GM19025 (cell line): ENCODE measurements around the gene RHOA.

Experiments
- ATAC-seq: cut with Tn5 transposase; IDR thresholded peaks from one replicate; pipeline ENCODE4 v1.9.1; 2021; ENCODE audit warnings: mild to moderate bottlenecking, low read depth, moderate library complexity; ENCODE audit not compliant: unreplicated experiment

RHOA gene

DNA sequence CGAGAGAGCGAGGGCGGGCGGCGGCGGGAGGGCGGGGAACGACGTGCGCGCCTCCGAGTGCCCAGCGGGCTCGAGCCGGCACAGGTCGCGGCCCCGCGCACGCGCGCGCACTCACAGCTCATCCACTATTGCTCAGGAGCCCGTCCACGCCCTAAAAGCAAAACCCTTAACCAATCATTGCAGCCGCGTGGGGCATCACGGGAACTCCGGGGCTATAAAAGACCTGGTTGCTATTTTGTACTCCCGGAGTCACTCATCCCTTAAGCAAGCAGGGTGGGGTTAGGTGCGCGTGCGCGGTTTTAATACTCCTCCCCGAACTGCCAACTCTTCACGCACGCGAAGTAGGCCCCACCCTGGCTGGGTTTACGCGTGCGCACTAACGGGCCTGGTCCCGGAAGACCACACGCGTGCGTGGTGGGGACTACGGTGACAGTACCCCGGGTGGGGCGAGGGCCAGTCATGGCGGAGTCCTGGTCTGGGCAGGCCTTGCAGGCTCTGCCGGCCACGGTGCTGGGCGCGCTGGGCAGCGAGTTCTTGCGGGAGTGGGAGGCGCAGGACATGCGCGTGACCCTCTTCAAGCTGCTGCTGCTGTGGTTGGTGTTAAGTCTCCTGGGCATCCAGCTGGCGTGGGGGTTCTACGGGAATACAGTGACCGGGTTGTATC lies at the start of gene RHOA, which contains the start of gene TCTA:
RHOA (minus strand) TSS at position 9 of the 664 bp plus-strand sequence. CDS start 36,387 bp downstream, outside the sequence.
TCTA (plus strand) TSS at position 456 of the 664 bp plus-strand sequence; CDS start at position 460, 4 bp downstream.
- peak; percentile 61 for ATAC-seq

DNA sequence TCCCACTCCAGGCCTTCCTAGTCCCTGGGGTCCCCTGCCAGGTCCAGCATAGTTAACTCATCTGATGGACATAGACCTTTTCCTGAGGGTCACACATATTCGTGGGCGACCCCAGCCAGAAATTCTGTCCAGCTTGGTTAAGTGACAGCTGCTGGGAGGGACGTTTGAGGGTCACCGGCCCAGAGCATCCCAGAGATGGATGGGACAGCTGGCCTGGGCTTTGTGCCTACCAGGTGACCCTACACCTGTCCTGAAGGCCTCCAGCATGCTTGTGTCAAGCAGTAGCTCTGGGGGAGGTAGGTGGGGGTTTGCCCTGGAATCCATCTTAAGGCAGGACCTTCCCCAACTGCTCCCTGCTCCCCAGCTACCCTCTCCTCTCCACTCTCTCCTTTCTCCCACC lies 49.2 kb upstream of the RHOA start:
- ATAC-seq = no peak

GRCh38 chr3:49460188-49460890 lies 48.6 kb upstream of the RHOA start:
- no peak for ATAC-seq

- ATAC-seq = no peak
Observed at GRCh38 chr3:49456466-49456865, 44.7 kb upstream of the RHOA start.

DNA sequence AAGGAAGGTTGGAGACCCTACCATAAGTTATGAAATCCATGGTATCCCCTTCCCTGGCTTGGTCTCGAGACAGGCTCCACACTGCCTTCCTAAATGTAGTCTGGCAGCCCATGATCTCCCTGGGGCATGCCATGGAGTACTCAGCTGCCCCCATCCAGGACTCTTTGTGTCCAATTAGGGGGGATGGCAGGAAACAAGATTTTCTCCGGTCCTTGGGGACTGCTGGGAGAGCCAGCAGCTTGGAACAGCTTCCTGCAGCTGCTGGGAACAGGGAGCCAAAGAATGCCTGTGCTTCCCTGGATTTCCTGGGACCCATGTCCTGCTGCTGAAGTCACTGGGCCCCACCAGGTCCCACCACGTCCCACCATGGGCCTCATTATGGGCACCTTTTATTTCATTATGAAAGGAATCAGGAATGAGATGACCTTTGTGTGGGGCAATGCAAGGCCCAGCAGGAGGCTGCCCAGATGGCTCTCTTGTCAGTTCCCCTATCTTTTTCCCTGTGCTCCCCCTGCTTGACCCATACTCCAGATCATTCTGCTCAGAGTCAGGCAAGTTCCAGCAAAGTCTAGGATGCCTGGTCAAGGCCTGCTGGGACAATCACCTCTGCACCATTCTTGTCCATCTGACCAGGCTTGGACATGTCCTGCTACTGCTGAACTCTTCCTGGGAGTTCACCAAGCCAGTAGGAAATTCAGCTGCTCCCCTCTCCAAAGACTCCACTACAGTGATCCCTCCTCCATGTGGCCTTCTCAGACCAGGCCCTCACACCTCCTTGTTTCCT lies 43.3 kb upstream of the RHOA start:
- ATAC-seq = no peak

GRCh38 chr3:49454458-49454857 lies 42.7 kb upstream of the RHOA start:
- no peak for ATAC-seq

DNA sequence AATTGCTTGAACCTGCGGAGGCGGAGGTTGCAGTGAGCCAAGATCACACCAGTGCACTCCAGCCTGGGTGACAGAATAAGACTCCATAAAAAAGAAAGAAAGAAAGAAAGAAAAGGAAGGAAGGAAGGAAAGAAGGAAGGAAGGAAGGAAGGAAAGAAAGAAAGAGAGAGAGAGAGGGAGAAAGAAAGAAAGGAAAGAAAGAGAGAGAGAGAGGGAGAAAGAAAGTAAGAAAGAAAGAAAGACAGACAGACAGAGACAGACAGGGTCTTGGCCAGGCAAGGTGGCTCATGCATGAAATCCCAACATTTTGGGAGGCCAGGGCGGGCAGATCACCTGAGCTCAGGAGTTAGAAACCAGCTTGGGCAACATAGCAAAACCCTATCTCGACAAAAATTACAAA lies 41.8 kb upstream of the RHOA start:
- no peak for ATAC-seq

- ATAC-seq = no peak
Observed at GRCh38 chr3:49445391-49445790, 33.6 kb upstream of the RHOA start.

- no peak for ATAC-seq
Observed at GRCh38 chr3:49434731-49435130, 23.0 kb upstream of the RHOA start.

DNA sequence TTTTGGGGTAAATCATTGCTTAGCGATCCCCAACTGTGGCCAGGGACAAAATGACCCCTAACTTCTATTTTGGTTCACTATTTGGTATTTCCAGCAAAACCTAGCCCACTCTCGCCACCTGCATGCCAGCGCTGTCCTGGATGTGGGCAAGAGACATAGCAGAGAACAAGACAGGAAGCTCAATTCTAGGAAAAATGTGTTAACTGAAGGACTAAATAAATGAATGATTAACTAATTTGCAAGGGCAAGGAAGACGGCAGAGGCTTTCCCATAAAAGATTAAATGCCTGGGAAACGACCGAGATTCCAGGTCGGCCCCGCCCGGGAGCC lies 16.9 kb upstream of the RHOA start:
- ATAC-seq = no peak

DNA sequence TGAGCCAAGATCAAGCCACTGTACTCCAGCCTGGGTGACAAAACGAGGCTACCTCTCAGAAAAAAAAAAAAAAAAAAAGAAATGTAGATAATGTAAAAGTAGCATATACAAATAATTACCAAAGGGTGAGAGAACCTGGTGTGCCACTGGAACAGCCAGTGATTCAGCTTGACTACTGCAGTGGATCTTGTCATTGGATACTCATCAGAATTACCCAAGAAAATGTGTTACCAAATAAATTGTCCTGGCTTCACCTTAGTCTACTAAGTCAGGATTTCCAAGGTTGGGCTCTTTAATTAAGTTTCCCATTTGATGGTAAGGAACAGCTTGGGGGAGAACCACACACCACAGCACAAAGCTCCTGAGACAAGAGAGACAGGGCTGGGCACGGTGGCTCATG lies 15.8 kb upstream of the RHOA start:
- no peak for ATAC-seq

GRCh38 chr3:49424816-49425215 lies 13.0 kb upstream of the RHOA start:
- no peak for ATAC-seq

- no peak for ATAC-seq
Observed at GRCh38 chr3:49422379-49423248, 10.8 kb upstream of the RHOA start, which contains the start of gene AMT. Gene AMT (minus strand): TSS chr3:49422473. CDS start chr3:49422450, 23 bp downstream.

DNA sequence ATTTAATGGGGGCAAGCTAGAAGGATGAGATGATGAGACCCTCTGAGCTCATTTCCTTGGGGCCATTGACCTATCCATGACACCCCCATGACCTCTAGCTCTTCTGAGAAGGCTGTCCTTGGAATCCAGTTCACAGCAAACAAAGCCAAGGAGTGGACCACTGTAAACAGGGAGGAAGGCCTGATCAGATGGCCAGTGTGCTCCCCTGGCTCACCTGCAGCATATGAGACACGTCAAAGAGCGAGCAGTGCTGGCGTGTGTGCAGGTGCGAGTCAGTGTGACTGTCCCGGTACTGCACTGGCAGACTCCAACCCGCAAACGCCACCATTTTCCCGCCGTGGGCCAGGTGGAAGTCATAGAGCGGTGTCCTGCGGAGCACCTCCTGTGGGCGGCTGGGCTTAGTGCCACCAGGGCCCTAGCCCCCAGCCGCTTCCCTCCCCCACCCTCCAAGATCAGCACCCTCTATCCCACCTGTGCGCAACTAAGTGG lies 10.2 kb upstream of the RHOA start:
- no peak for ATAC-seq

DNA sequence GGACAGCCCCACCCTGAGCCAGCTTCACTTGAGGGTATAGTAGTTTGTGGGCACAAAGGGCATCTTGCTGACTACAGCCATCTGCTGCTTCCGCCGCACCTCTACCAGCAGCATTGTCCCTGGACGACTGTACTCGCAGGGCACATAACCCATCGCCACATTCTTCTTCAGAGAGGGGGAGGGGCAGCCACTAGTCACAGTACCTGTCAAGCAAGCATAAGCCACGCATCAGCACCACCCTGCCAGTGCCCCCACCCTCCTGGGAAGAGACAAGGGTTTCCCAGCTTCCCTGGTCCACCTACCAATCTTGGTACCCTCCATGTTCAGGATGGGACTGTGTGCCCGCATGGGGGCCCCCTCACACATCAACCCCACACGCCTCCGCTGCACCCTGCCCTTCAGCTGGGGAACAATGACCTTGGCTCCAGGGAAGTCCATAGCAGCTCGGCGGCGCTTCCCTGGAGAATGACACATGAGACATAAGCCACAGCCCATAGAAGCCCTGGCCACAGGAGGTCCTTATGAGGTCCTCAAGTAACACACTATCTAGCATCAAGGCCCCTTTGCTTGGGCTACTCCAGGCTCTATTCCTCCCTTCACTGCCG lies 5.8 kb upstream of the RHOA start:
- ATAC-seq = no peak

GRCh38 chr3:49416867-49417266 lies 5.1 kb upstream of the RHOA start:
- no peak for ATAC-seq

DNA sequence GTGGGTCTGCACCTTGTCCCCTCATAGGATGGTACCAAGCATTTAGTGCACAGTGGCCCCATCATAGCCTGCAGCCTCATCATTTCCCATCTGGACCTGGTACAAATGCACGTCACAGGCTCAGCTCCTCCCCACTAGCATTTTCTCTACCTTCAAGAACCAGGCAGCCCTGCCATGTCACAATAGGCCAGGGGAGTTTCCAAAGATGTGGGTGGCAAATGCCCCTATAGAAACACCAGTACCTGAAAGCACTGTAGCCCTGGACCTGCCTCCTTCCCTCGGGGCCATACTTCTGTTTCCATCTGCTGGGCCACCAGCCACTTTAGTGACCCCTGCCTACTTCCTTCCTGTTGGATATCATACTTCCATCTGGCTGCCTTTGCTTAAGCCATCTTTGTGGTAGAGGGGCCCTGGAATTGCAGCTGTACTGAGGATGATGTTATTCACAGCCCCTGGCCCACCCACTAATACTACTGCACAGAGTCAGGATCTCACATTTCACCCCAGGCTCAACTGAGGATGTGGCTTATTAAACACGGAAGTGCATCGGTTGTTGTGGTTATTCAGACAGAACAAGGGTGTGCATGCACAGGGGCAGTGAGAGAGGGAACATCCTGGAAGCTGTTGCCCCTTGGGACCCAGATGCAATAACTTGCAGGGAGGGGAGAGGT lies 4.3 kb upstream of the RHOA start:
- no peak for ATAC-seq

GRCh38 chr3:49414753-49415152 lies 3.0 kb upstream of the RHOA start:
- ATAC-seq = no peak

- no peak for ATAC-seq
Observed at GRCh38 chr3:49413338-49413734, 1.6 kb upstream of the RHOA start.
